AG08395 (cell line): ENCODE data around the gene ZNF669.

Source experiments
- DNase-seq: peaks from one replicate; pipeline ENCODE4 v3.0.0; 2012; ENCODE audit warnings: mixed read lengths, low spot score

The ZNF669 gene

DNA sequence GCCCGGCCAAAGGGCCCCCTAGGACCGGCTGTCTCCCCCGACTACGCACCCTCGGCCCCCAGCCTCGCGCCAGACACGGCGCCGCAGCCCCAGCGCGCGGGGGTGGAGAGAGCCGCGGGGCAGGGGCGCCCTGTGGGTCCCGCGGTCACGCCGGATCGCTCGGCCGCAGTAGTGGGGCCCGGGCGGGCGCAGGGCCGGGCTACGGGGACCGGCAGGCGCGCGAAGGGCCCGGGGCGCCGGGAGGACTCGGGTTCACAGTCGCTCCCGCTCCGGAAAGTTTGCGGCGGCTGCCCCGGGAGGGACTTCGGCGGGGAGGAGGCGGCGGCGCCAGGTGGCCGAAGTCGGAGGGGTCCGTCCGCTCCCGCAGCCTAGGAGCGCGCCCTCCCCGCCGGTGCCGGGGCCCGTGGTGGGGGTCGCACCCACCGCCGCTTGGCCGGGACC is 7.1 kb upstream of the ZNF669 start:
- peak; percentile 26 for DNase-seq

GRCh38 chr1:247110627-247111258 is 6.6 kb upstream of the ZNF669 start:
- no peak for DNase-seq

DNA sequence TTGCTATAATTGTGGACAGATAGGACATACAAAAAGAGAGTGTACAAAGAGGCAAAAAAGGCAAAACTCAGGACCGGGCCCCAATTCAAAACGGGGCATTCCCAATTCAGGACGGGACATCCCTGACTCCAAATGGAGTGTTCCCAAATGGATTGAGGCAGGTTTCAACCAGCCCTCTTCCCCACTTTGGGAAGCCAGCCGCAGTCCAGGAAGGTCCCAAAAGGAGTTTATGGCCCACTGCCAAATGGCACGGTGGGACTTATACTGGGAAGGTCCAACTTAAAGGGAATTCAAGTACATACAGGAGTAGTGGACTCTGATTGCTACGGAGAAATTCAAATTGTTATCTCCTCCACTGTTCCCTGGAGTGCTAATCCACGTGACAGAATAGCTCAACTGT is 3.5 kb upstream of the ZNF669 start:
- DNase-seq = no peak

GRCh38 chr1:247105966-247106365 is 1.8 kb upstream of the ZNF669 start:
- DNase-seq = no peak

- no peak for DNase-seq
These were observed 809 bp upstream of the ZNF669 start for GRCh38 chr1:247104965-247105364.

- DNase-seq = peak; percentile 26
These were observed 1.8 kb downstream of the ZNF669 start for GRCh38 chr1:247102381-247102780.

DNA sequence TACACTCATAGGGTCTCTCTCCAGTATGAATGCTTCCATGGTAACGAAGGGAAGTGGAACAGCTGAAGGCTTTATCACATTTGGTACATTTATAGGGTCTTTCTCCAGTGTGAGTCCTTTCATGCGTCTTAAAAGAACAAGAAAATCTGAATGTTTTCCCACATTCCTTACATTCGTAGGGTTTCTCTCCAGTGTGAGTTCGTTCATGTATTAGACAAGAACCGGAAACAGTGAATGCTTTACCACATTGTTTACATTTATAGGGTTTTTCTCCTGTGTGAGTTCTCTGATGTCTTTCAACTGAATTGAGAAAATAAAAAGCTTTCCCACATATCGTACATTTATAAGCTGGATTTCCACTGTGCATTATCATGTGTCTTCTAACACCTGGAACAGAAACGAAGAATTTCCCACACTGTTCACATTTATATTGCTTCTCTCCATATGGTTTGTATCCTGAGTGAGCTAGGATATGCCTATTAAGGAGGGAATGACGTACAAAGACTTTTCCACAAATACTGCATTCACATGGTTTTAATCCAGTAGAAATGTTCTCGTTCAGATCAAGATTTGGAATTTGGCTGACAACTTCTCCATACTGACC is 3.4 kb downstream of the ZNF669 start:
- DNase-seq = no peak

GRCh38 chr1:247096958-247097357 is 7.2 kb downstream of the ZNF669 start:
- no peak for DNase-seq

DNA sequence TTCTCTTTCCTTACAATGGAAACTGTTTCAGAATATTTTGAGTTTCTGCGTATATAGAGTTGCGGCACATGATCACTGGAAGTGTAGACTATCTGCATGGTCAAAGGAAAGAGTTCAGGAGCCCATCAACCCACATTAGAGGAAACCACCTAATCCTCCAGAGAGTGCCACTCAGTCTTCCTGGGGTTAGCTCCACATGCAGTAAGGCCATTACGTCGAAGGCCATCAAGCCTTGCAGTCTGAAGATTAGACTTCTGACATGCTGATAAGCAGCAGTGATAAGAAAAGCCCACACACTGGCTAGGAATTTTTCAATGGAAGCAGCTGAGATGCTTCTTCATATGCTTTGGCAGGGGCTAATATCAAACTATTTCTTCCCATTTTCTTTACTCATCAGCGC is 7.6 kb downstream of the ZNF669 start:
- no peak for DNase-seq

DNA sequence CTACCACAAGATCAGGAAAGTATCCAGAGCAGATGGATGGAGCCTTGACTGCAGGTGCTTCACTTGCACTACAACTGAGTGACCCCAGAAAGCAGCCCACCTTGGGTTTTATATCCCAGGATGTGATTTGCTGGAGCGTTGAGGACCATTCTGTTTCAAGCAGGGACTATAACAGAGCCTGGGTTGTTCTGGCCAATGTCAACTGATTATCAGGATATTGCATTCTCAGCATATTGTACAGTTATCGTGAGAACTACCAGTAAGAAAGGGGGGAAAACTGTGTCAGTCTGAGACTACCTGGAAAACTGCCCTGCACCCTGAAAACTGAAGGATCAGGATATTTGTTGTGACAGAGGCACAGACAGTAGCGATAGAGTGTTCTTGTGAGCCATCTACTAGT is 8.0 kb downstream of the ZNF669 start:
- no peak for DNase-seq

DNA sequence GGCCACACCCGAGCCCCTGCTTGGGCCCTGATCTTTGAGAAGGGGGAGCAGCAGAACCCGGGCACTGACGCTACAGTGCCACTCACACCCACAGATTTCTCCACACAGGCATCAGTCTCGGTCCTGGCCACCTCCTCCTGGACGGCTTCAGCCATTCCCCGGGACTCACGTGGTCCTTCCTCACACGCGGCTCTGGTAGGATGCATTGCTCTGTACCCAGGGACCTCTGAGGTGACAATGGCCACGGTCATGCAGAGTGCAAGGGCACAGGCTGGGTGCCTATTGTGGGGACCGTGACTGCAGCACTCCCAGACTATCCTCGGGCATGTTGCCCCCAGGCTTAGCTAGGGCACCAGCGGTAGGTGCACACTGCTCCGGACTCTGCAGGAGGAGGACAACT is 13.7 kb downstream of the ZNF669 start:
- DNase-seq = no peak

- DNase-seq = no peak
These were observed 14.4 kb downstream of the ZNF669 start for GRCh38 chr1:247089616-247090375.

DNA sequence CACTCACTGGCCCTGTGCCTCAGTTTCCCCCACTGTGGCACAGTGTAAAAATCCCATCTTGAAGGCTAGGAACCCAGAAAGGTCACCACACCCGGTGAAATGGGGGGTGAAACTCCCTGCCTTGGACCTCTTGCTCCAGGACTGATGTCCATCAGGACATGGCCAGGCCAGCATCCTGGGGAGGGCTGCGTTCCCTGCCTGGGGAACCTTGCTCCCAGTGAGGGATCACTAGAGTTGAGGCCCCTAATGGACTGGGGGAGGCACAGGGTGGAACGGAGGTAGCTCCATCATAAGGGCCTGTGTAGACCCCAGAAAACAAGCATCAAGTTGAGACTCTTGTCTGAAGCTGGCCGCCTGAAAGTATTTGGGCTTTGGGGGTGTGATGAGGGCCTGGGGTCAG is 15.2 kb downstream of the ZNF669 start:
- DNase-seq = no peak

- DNase-seq = no peak
These were observed 16.9 kb downstream of the ZNF669 start for GRCh38 chr1:247087256-247087655.

GRCh38 chr1:247085310-247085709 is 18.8 kb downstream of the ZNF669 start:
- no peak for DNase-seq

DNA sequence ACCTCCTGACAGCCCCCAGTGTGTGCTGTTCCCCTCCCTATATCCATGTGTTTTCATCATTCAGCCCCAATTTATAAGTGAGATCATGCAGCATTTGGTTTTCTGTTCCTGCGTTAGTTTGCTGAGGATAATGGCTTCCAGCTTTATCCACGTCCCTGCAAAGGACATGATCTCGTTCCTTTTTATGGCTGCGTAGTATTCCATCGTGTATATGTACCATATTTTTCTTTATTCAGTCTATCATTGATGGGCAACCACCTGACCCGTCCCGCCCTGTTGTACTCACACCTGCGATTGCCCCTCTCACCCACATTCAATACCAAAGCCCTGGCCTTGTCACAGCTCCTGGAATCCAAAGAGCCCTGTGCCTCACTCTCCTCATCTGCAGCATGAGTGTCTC is 19.4 kb downstream of the ZNF669 start:
- DNase-seq = no peak

DNA sequence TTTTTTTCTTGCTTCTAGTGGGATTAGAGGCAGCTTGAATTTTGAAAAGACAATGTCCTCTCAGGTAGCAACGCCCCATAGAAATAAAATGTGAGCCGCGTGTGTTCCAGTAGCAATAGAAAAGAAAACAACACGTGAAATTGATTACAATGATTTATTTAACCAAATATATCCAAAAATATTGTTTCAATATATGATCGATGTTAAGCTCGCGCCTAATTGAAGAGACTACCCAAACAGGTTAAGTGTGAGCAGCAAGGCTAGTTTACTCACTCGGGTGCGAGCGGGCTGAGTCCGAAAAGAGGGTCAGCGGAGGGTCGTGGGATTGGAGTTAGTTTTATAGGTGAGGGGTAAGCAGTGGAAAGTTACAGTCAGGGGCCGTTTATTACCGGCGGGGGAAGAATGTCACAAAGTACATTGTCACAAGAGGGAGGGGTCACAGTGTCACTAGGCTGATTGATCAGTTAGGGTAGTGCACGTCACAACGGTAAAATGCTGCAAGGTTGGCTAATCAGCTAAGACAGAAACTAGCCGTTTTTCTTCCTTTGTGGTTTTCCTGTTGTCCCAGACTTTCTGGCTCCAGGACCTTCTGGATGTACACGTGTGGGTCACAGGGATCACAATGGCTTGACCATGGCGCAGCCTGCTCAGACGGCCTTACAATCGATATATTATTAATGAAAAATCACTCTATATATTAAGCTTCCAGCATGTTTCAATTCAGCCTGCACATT is 24.8 kb downstream of the ZNF669 start:
- DNase-seq = no peak

DNA sequence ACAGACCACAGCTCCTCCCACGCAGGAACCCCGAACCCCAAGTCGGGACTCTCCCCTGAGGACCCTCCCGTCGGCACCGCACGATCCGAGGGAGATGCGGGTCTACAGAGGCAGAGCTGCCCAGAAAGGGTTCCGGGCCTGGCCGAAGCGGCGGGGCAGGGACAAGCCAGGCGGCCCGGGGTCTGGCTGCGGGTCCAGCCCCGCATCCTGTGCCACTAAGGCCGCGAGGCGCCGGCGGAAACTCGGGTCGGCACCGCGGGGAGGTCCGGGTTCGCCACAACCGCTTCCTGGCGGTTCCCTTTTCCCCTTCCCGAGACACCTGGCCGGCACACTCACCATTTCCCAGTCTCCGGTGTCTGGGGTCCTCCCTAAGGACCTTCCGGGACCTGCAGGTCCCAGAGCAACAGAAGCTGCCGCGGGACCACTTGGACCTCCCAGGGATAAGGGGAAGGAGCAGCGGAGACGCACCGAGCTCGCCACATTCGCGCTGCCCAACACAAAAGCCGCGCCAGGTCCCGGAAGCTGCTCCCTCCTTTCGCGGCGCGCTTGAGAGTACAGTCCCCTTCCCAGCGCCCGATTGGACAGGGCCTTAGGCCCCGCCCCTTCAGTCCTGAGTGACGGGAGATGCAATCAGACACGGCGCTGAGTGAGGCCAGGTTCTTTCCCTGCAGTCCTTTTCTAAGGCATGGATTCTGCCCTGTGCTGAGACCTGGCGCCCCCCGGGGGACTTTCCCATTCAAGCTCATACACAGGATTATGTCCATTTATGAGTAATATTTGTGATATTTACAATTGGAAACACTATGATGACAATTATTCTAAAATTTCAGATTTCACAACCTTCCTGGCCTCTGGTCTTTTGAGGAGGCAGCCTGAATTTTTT is 25.7 kb downstream of the ZNF669 start, which contains the start of gene ZNF670:
ZNF670 (minus strand) TSS at position 554 of the 883 bp plus-strand sequence; CDS start at position 339, 215 bp downstream.
- DNase-seq = peak; percentile 97

- peak; percentile 5 for DNase-seq
These were observed 26.3 kb downstream of the ZNF669 start for GRCh38 chr1:247077876-247078257.

DNA sequence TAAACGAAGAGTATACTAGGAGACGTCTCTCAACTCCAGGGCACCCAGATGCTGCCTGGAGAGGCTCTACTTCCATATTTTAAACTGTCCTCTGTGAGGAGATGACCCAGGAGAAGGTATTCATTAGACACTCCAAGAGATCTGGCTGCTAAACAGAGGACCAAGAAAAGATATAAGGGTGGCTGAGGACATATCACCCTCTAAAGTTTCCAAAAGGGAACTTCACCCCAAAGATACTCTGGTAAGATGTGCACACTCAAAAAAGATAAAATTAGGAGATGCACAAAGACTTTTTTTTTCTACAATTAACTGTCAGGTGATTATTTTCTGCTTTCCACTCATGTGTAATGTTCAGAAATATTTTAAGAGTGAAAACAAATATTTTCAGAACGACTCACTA is 26.9 kb downstream of the ZNF669 start:
- peak; percentile 31 for DNase-seq

GRCh38 chr1:247070645-247071044 is 33.5 kb downstream of the ZNF669 start:
- no peak for DNase-seq

DNA sequence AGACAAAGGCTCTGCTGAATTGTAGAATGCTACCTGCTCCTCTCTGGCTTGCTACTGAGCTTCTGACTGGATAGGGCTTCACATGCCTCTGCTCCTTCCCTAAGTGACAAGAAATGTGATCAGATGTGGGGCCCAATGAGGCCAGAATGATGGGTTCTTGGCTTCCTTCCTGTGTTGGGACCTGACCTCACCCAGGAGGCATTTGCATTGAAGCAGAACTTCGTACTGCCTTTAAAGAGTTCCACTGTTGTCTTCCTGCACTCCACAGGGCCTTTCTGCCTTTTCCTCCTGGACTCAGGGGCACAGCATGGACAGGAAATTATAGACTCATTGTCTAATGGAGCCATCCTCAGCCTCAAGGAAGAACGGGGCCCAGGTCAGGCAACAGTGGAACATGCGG is 39.9 kb downstream of the ZNF669 start:
- DNase-seq = no peak
